Measurements from ENCODE around the gene DRD2. TPM values are rescaled to one million over a fixed set of nuclear protein-coding genes. Genes with fewer than 3 reads are reported as not detected.
"Not testable (repeated sequence)": the region's sequence is repeated elsewhere in the genome, so short reads cannot be mapped to it uniquely, and the experiment has no call there.

Gene DRD2
- polyA plus RNA-seq (ENCODE audit: insufficient read depth in 1 of 5, insufficient read length in 5 of 5, low replicate concordance in 1 of 5): under 1 TPM; 0.15 to 0.35 (median 0.31) TPM
- long read RNA-seq, donor 1: 0 reads
- long read RNA-seq, donor 2: 0 reads
- long read RNA-seq, donor 3: 0 reads
- long read RNA-seq, donor 4: 0 reads
- long read RNA-seq, donor 5: 0 reads
- long read RNA-seq, donor 6: 0 reads
- long read RNA-seq, donor 7: 0 reads
- long read RNA-seq, donor 8: 0 reads

DNA sequence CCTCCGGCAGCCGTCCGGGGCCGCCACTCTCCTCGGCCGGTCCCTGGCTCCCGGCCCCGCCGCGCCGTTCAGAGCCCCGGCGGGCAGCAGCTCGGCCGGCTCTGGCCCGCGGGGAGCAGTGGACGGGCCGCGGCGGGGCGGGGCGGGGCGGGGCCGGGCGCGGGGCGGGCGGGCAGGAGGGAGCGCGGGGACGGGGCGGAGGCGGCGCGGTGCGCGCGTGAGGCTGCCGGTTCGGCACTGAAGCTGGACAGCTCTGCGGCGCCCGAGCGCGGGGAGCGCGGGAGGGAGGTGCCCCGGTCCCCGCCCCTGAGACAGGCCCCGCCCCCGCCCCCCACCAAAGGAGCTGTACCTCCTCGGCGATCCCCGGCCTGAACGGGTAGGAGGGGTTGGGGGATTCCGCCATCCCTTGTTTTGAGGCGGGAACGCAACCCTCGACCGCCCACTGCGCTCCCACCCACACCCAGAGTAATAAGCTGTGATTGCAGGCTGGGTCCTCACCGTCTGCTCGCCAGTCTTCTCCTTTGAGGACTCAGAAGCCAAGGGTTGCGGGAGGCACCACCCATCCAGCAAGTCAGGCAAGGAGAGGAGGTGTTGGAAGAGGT, at the start of gene DRD2:
TSS of gene DRD2 (minus strand) at position 239 of the 602 bp plus-strand sequence. CDS start 50,747 bp downstream, outside the sequence.
- DNase-seq: no peak

DNA sequence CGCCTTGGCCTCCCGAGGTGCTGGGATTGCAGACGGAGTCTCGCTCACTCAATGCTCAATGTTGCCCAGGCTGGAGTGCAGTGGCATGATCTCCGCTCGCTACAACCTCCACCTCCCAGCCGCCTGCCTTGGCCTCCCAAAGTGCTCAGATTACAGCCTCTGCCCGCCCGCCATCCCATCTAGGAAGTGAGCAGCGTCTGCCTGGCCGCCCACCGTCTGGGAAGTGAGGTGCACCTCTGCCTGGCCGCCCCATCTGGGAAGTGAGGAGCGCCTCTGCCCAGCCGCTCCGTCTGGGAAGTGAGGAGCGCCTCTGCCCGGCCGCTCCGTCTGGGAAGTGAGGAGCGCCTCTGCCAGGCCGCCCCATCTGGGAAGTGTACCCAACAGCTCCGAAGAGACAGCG, 48.7 kb upstream of the DRD2 start:
- DNase-seq: not testable (repeated sequence)

DNA sequence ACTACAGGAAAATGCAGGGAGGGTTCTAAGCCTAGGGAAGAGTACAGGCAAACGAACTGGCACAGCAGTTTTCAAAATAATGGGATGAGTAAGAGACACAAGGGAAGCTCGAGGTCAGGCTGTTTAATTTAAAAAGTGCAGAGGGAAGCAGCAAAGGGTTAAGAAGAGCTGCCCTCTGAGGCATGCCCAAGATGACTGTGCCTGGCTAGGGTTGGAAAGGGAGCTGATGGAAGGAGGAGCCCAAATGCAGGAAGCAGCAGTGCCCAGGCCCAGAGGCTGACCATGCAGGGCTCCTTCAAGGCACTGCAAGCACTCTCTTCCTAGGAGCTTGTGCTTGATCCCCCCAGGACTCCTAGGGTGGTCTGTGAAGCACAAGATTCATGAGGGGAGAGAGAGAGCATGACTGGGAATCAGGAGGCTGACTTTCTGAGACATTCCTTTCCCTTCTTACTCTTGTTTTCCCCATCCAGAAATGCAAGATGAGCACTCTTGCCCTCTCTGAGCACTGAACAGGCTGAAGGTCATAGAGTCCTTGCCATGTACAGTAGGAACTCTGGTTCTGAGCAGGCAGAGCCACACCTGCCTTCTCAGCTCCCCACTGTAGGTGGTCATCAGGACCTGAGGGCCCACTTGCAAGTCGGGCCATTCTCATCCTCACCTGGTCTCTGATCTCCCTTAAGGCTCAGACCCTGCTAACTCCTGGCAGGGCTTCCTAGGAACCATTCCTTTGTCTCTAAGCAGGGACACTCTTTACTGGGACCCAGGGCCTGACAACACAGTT, 46.7 kb upstream of the DRD2 start:
- no peak for DNase-seq

DNA sequence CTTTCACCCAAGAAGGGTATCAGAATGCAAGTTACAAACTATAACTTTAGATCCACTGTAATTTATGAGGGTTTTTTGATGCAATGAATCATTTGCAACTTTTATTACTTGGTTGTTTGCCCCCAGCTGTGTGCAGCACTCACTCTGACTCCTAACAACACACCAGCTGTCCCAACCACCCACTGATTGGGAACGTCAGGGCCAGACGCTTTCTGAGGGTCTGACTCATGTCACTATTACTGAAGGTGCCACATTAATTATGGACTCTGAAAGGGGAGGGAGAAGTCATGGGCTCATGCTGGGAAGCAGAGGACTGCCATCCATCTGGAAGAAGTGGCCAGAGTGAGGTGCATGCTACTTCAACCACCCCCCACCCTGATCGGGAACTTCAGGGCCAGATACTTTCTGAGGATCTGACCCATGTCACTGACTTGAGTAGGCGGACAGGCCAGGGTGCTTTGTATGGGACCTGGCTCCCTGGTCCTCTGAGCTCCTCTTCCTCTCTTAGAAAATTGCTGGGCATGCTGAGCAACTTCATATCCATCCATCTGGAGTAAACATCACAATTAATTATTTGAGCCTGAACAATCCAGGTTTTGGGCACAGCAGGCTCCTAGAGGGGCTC, 44.9 kb upstream of the DRD2 start:
- DNase-seq: no peak

DNA sequence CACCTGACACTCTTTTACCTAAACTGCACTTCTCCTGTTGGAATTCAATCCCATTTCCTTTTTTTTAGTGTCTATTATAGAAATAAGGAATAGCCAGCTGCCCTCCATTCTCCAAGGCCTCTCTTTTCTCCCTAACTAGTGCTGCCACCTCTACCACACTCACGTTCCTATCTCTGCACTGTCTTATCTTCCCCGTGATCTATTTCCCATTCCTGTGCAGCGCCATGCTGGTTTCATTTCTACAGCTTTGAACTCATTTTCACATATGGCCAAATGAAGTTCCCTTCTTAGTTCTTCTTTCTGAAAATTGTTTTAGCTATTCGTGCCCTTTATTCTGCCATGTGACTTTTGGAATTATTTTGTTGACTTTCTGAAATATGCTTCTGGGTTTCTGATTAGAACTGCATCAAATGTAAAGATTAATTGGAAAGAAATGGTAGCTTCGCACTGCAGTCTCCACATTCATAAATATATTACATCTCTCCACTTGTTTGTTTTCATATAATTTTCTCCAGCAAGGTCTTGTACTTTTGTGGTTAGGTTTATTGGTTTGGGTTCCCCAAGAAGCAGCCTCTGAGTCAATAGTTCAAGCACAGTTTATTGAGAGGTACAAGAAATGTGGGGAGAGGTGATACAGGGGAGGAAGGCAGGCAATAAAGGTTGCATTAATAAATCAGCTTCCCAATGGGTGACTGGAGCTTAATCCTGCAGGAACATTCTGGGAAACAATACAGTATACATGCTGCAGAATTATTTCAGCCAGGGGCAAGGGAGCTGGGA, 43.7 kb upstream of the DRD2 start:
- DNase-seq: no peak

DNA sequence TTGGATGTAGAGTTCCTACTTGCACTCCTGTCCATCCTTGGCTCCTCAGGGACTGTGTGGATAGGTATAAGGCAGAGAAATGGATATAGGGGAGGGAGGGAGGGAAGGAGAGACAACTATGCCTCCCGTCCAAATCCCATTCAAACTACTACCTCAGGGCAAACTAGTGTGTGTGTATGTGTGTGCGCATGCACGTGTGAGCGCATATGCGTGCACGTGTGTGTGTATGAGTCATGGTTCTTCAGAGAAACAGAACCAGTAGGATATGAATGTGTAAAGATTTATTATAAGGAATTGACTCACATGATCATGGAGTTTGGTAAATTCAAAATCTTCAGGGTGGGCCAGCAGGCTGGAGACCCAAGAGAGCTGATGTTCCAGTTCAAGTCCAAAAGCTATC, 42.2 kb upstream of the DRD2 start:
- DNase-seq: no peak

DNA sequence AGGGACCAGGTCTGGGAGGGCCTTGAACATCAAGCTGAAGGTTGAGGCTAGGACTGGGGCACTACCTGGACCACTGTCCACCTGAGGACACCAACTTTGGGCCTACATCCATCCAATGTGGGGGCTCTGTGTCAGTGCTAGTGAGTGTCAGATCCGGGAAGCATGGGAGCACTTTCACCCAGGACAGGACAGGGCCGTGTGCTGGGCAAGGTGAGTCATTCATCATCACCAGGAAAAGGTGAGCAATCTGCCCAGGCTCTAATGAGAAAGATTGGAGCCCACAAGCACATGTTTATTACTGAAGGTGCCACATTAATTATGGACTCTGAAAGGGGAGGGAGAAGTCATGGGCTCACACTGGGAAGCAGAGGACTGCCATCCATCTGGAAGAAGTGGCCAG, 39.7 kb upstream of the DRD2 start:
- no peak for DNase-seq

DNA sequence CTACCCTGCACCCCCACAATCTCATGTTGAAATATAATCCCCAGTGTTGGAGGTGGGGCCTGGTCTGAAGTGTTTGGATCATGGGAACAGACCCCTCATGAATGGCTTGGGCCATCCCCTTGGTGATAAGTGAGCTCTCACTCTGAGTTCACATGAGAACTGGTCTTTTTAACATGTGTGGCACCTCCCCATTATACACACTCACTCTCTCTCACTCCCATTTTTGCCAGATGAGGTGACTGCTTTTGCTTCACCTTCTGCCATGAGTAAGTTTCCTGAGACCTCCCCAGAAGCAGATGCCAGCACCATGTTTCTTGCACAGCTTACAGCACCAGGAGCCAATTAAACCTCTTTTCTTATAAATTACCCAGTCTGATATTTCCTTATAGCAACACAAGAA, 32.1 kb upstream of the DRD2 start:
- DNase-seq: no peak

DNA sequence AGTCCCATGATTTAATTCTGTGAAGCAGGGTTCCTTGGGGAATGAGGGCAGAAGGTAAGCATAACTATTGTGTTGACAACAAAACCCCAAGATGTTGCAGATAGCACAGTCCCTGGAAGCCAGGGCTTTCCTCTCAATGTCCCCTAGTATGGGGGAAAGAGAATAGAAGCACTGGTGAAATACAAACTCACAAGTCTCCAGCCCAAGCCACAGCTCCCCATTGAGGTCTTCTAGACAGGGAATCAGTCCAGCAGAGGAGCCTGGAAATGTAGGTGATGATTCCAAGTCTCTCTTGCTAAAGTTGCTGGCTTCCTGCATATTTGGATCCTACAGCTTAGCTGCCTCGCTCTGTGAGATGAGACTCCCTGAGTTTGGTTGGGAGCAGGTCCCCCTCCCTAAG, 31.7 kb upstream of the DRD2 start:
- DNase-seq: no peak

DNA sequence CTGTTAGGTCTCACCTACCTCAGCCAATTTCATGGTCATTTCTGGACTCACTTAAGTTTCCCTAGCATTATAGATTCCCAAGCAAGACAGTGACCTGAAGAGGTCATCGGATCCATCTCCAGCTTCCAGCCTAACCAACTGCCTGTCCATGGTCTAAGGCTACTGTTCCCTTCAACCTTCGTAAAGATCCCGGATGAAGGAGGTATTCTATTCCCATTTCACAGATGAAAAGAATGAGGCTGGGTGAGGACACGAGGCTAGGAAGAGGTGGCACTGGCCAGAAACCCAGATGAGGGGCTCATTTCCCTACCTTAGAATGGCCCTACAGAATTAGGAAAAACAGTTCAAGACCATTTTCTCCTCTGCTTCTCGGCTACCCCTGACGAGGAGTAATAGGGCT, 31.3 kb upstream of the DRD2 start:
- DNase-seq: no peak

DNA sequence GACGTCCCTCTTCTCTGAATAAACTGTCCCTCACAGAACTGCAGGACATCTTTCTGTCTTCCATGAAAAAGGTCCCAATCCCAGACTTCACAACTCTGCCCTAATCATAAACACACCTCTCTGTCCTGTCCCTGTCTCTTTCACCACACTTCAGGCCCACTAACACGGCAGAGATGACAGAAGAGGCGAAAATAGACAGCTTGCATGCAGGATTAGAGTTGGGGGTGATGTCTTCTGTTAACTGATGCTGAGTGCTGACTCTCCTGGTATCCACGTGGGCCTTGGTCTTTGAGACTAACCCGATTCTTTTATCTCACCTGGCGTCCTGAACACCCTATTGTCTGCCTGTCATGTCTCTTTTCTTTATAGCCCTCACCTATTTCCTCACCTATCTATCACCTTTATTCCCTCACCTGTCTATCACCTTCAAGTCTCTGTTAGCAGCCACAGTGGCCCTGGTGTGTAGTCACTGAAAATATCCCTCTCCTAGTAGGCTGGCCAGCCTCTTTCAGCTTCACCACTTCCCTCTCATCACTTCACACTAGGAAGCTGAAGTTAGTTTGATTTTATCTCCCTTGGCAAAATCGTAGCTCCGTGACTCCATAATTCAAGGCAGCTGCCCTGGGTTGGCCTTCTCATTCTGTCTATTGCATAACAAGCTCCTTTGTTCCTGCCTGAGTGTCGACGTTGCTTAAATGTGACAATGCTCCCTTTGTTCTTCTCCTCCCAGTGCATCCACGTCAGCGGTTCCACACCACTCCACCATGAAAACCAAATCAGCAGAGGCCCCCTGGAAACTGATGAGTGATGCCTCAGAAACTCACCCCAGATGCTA, 30.6 kb upstream of the DRD2 start:
- no peak for DNase-seq

DNA sequence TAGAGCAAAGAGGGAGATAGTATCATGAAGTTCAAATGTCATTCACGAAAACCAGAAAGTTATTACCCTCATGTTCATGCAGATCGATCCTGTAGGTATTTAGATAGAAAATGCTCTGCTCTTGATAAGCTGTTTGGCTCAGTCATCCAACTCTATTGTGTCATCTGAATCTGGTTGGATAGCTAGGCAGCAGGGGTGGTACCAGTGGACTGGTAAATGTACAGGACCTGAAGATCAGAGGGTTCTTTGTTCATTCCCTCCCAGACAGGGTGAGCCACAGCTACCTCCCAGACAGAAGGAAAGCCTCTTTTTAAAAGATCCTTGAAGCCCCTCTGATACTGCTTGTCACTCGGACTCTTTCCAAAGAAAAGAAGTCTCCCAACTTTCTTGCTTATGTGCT, 29.8 kb upstream of the DRD2 start:
- DNase-seq: no peak

DNA sequence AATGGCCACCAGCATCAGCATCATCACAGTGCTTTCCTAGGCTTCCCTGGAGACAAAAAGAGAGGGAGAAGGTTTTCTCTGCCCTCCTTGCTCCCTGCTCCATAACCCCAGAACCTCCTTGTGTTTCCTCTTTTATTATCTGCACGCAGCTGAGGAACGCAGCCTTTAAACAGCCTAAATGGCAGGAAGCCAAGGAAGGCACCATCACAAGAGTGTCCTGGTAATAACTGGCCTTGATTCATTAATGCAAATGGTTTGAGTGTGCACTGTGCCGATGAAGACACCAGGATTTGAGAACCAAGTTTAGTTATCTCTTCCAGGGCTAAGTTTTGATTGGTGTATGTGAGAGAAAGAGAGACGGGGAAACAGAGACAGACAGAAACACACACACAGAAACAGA, 29.4 kb upstream of the DRD2 start:
- no peak for DNase-seq

DNA sequence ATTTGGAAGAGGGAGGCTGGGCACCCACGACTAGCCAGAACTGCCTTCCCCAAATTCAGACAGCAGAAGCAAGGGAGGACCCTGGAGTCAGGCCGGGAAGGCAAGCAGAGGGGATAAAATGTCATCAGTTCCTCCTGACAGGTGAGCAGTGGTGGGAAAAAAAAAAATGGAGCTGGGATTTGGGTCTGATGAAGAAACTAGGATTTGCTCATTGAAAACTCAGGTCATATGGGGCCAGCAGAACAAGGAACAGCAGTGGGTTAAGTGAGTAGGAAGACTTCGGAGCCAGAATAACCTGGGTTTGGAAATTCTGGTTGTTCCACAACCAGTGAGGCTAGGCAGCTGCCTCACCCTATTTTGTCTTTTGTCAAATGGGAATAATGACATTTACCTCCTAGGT, 28.9 kb upstream of the DRD2 start:
- DNase-seq: no peak

DNA sequence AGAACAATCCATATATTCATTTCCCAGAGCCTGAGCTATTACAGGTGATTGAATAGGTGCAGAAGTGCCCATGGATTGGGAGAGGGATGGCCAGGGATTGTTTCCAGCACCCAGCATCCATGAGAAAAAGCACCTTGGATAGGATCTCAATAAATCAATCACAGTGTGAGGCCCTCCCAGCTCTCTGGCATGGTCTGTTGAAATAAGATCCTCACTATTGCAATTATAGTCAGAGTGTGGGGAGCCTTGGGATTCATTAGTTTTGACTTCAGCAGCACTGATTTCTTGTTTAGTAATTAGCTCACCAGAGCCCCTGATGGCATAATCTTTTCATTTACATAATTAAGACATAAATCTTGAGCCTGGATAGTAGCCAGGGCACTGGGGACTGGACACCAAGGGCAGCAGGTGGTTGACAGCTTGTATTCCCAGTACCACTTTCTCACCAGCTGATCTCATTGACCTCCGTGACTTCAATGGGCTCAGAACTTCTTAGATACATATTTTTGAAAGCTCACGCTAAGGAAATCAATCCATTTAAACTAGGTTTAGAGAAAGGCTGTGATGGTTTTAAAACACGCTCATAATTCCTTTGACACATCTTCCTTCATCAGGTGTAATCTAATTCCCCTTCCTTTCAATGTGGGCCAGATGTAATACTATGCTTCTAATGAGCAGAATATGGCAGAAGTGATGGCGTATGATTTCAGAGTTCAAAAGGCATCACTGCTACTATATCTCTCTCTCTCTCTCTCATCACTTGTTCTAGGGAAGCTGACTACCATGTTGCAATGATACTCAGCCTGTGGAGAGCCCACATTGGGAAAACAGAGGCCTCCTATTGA, 22.1 kb upstream of the DRD2 start:
- DNase-seq: no peak

DNA sequence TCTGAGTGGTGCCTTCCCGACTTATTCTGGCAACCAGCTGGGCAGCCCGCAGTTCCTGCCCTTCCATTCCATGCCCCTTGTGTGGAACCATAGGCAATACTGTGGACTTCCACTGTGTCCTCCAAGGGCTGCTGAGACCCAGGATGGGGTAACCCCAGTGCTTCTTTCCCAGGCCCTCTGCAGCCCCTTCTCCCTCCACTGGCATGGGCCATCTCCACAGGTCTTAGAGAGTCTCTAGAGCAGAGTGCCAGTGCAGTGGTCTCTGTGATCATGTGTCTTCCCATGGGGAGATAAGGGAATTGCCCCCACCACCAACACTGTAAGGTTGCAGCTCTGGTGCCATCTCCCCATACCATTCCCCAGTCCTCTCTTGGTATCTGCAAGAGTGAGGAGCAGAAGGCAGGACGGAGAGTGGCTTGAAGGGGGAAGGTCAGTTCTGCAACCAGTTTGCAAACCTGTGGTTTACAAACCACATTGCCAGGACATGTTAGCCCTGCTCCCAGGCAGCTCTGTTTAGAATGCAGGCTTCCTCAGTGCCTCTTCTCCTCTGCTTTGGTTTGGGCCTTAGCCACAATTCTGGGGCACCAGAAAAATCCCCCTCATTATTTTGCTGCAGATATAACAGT, 20.9 kb upstream of the DRD2 start:
- DNase-seq: no peak

DNA sequence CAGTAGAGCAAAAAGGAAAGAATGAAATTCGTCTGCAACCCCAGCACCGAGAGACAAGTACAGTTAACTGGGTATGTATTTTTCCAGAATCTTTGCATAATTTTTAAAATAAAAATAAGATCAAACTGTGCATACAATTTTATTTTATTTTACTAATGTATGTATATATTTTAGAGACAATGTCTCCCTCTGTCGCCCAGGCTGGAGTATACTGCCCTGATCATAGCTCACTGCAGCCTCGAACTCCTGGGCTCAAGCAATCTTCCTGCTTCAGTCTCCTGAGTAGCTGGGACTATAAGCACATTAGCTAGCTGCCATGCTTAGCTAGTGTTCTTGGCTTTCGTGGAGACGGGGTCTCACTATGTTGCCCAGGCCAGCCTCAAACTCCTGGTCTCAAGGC, 18.8 kb upstream of the DRD2 start:
- no peak for DNase-seq

DNA sequence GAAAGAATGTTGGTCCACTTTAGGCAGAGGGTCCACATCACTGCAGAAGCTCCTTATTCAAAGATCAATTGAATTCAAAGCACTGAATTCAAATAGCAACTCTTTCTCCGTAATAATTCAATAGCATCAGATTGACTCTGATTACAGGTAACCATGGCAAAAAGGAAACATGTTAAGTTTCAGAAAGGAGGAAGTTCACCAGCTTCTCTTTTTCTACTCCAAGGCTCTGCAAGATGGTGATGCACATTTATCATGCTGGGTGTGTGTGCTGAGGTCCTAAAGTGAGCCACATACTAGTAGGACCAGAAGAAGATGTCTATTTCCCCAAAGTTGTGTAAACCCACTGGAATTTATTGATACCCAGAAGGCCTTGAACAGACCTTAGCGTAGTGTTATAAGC, 18.0 kb upstream of the DRD2 start:
- DNase-seq: no peak

DNA sequence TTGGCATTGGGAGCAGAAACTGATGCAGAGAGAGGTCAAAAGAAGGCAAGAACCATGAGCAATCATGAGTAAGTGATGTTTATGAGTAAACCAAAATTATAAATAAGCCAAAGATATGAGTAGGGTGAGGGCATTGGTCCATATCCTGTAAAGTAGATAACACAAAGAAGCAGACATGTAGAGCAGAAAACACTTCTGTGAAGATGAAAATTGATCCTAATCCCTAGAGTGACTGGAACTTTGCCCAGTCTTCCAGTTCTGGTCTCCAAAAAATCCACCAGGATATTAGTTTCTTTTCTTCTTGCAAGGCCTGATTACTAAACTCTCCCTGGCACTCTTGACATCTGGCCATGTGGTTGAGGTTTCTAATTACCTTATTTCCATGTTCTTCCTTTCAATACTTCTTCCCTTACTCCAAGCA, 13.7 kb upstream of the DRD2 start:
- DNase-seq: no peak

DNA sequence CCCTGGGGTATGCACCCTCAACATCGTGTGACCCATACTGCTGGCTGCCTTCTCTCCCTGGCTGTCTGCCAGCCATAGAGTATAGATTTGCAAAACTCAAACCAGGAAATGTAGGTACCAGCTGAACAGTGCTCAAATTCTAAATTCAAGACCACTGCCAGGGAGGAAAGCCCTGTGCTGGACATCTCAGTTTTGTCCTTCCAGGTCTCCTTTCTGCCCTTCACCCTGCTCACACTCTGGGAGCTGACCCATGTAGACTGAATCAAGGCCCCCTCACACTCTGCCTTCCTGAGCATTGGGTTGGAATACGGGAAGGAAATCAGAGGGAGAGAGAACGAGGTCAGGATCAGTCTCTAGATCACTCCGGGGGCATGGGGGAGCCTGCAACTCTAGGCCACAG, 12.4 kb upstream of the DRD2 start:
- no peak for DNase-seq
